OCI-M1 (cell line): ENCODE data around the gene OPTC.
"Not testable (repeated sequence)": the region's sequence is repeated elsewhere in the genome, so short reads cannot be mapped to it uniquely, and the experiment has no call there.

Source experiments
- DNase-seq: peaks from one replicate; lab custom pipeline; 2025; lab: John Stamatoyannopoulos, UW

The OPTC gene

DNA sequence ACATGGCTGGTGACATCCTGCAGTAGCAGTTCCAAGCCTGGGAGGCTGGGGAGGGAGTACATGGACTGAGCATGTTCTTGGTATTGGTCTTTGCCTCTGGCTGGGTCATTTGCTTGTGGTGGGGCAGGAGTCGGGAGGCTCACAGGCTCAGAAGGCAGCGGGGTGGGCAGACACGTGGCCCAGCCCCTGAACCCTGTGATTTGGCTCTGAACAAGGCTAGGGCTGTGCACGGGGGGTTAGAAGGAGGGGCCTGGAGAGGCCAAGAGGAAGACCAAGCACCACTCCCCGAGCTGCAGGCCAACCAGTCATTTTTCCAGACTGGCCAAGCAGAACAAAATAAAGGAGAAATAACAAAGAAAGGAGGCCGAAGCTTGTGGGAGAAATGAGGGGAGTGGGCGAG lies 28.0 kb upstream of the OPTC start:
- DNase-seq, result no peak

DNA sequence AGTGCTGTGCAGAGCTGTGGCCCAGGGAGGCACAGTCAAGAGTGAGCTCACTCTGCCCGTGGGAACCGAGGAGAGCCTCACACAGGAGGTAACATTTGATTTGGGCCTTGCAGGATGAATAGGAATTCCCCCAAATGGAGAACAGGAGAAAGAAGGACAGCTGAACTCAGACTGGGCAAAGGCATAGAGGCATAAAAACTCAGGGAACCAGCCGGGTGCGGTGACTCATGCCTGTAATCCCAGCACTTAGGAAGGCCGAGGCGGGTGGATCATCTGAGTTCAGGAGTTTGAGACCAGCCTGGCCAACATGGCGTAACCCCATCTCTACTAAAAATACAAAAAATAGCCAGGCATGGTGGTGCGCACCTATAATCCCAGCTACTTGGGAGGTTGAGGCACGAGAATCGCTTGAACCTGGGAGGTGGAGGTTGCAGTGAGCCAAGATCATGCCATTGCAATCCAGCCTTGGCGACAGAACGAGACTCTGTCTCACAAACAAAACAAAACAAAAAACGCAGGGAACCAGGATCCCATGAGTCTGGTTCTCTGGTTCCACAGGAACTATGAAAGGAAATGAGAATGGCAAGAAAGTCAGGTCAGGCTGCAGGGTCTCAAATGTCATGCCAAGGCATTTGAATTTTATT lies 26.9 kb upstream of the OPTC start:
- DNase-seq, result not testable (repeated sequence)

DNA sequence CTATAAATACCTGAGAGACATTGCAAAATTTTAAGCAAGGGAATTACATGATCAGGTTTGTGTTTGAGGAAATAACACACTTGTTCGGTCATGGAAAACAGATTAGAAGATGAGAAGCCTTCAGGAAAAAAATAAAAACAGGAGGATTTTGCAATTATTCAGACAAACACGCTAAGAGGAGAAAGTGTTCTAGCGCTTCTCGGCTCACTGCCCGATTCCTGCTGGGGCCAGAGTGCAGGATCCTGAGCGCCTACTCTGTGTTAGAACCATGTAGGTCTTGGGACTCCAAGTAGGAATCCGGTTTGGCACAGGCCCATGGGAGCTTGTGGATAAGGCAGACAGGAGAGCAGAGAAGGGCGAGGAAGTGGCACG lies 26.4 kb upstream of the OPTC start:
- no peak for DNase-seq

DNA sequence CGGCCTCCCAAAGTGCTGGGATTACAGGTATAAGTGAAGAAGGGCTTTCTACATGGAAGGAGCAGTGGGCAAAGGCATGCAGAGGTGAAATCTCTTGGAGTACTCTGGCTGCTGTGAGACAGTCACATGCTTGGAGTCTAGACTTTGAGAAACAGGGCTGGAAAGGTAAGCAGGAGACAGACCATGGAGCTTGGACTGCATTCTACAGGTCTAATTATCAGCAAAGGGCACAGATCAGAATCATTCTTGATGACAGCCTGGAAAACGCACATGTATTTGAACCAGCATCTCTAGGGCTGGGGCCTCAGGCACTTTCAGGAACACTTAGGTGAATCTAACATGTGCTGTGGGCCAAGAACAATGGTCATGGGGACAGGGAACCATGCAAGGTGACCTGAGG lies 25.6 kb upstream of the OPTC start:
- DNase-seq, result no peak

DNA sequence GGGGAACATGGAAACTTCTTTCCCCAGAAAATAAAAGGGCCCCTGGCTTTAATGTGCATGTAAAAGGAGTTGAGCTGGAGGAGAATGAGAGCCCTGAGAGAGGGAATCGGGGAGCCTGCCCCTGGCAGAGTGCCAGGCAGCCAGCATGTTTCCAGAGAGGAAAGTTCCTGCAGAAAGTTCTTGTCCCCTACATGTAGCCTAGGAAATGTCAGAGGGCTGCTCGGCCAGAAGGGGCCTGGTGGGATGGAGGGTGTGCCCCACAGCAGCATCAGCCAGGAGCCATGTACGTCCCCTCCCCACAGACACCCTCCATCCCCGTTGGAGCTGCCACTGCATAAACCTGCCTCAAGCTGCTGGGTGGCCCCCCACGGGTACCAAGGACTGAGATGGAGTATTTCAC lies 23.7 kb upstream of the OPTC start:
- DNase-seq, result no peak

DNA sequence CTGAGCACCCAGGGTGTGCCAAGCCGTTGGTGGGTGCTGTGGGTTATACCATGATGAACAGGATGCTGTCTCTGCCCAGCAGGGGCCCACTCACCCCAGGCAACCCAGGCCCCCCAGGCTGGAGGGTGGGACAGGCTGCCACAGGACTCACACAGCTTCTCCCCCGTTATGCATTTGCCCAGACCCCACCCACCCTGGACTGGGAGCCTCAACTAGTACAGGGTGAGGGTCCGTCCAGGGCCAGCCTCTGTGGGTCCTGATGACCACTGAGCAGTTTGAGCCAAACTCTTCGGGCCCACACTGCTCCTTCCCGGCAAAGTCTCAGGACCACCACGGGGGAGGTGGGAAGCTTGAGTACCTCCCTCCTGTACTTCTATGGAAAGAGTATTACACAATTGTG lies 22.1 kb upstream of the OPTC start:
- no peak for DNase-seq

DNA sequence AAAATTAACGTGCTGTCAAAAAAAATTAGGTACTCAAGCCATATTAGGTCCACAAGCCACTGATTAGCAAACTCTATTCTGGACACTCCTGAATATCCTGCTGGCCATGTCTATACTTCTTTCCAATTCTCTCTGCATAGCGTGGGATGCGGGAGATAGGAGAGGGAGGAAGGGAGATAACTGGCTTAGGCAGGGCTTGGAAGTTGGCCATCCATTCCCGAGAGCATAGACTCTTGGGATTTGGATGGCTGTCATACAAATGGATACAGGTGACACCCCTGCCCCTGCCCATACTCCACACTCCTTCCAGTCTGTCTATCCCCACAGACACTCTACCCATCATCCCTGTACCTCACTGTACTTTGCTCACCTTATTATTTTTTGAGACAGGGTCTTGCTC lies 20.7 kb upstream of the OPTC start:
- no peak for DNase-seq

DNA sequence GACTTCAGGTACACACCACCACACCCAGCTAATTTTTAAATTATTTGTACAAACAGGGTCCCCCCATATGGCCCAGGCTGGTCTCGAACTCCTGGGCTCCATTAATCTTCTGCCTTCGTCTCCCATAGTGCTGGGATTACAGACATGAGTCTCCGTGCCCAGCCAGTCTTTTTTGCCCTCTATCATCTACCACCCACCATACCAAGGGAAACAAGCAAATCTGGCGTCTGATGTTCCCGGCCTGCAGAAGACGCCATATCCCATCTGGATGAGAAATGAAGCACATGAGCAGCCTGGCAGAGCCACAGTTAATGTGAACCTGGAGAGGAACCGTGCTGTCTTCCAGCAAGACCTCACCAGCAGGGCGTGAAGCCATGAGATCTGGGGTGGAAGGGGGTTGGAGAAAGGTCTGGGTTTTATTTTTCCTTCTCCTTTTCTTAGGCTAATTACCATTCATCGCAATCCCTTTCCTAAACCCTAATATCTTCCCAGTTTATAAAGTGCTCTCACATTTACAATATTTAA lies 20.1 kb upstream of the OPTC start:
- DNase-seq, result no peak

DNA sequence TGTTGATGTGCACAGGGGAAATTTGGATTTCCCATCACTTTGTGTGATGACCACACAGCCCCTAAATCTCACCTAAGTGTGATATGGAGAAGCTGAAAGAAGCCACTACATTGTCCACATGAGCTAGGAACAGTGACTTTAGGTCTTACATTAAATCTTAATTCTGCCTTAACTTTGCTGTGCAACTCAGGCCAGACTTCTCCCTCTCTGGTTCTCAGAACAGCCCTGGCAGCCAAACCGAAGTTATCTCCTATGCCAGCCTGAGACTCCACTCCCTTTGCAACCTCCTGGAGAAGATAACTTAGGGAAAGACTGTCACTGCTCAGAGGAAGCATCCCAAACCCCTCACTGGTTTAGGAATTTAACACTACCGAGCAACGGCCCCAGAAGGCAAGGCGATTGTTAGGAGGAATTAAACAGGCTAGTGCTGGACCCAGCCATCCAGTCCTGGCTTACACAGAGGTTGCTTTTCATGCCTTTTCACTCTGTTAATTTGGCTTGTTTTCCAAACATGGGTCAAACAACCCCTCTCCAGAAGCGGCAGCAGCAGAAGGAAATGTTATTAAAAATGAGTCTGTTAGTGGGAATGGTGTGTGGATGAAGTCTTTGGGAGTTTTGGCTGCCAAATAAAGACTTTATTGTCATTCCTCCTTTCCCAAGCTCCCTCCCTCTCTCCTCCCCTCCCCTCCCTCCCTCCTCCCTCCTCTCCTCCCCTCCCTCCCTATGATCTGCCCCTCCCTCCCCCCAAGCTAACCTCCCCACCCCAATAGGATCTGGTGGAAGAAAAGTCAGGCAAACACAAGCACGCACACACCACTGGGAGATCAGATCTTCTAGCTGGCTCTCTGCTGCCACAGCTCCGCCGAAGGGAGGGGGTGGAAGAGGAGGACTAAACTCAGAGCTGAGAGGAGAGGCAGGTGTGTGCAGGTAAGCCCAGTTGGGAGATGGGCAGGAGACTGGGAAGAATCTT lies 18.7 kb upstream of the OPTC start, which contains the start of gene PRELP:
TSS of gene PRELP (plus strand) at position 795 of the 970 bp plus-strand sequence. CDS start 7,379 bp downstream, outside the sequence.
- no peak for DNase-seq

DNA sequence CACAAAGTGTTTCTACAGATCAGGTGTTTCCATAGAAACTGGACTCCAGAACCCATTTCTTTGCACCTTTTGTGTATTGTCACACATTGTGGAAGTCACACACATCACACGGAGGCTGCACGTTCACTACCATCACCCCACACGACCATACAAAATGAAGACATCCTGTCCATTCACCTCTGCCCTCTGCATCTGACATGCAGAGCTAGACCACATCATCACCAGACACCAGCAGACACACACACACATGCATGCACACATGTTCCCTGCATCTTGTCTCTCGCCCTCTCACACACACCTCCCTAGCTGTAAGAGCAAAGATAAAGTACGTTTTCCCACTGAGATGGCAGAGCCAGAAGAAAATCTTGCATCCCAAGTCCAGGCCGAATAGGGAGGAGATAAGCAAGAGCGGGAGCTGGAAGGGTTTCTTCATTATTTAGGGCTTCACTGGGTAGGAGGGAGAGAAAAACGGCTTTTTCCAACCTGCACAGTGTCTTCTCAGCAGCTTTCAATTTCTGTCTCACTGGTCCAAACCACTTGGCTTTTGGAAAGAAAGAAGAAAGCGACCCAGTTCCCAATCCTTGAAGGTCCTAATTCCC lies 17.6 kb upstream of the OPTC start:
- DNase-seq, result no peak

DNA sequence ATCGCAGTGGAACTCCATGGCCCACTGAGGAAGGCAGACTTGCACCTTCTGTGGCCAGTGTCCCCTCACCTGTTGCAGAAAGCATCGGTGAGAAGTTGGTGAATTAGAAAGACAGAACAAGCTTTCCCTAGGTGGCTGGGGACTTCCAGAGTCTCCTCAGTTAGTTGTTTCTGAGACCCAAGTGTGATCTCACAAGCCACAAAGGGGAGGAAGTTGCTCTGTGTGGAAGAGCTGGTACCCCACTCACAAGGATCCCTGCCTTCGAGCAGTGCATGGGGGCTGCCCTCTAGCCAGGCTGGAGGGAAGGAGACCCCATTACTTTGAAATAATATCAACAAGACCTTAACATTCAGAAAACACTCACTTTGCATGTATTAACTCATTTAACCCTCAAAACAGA lies 16.2 kb upstream of the OPTC start:
- no peak for DNase-seq

DNA sequence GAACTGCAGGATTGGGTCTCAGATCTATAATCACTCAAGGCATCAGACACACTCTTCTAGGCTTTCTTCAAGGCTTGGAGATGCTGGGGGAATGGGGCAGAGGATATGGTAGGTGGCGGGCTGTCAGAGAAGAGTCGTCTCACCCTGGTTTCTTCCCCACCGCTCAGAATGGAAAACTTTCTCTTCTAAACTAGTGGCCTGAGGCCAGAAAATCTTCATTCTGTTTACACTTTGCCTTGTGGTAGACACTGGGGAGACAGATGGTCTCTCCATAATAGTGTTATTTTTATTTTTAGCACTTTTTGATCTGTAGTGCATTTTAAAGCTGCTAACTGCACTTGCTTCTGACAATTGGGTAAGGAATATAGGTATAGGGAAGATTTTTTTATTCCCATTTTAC lies 15.7 kb upstream of the OPTC start:
- no peak for DNase-seq

DNA sequence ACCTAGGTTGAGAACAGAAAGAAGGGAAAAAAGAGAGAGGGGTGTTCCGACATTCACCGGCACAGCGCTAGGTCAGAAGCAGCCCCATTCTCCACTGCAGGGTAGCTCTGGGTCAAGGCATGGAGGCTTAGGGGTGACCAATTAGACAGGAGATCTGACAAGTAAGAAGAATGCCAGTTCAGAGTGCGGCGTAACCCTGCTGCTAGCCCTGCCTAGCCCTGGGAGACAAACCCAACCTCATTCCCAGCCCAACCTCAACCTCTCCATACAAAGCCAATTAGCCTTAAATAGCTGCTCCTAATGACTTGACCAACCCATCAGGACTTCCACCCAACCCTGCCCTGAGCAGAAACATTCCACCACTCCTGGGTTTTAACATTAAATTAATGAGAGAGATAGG lies 15.0 kb upstream of the OPTC start:
- no peak for DNase-seq

DNA sequence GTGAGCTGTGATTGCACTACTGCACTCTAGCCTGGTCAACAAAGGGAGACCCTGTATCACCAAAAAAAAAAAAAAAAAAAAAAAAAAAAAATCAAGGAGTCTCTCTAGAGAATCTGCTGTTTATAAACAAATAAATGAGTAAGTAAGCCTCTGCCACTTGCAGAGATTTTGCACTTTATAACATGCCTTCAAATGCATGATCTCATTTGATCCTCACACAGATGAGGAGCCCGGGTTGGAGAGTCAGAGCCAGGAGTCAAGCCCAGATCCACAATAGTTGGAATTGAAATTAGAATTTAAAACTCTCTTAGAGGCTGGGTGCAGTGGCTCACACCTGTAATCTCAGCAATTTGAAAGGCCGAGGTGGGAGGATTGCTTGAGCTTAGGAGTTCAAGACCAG lies 14.3 kb upstream of the OPTC start:
- no peak for DNase-seq

DNA sequence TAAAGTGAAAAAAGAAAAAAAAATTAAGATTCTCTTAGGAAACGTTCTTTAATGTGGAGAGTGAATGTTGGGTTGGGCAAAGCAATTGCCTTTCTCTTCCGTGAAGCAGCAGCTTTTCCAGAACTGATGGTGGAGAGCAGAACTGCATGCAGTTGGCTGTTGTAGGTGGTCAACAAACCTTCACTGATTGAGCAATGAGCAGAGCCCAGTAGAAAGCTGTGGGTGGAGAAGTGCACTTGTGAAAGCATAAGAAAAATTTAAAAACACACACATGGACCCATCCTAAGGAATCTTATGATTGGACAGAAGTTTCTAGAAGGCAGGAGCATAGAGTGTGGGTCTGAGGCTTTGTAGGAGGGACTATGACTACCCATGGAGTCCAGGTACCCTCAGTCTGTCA lies 13.9 kb upstream of the OPTC start:
- no peak for DNase-seq

DNA sequence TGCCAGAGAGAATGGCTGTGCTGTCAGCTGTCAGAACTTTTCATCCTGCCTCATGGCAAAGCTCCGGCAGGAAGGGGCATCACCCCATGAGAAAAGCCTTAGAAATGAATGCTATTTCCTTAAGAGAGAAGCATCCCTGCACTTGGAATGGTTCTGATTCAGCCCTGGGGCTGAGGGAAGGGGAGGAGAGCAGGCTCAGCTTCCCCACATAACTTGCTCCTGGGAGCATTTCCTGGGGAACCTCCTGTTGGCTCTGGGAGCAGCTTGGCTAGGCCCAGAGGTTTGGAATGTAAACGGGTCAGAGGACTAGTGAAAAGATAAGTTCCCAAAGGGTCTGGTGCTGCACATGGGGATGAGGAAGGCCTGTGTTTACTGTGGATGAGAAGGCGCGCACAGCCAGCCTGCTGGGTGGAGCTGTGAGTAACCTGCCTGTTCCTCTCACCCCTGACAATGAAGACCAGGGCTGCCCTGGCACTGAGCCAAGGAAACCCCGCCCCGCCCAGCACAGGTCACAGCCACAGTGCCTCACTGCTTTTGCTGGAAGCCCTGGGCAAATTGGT lies 13.3 kb upstream of the OPTC start:
- peak; percentile 28 for DNase-seq

DNA sequence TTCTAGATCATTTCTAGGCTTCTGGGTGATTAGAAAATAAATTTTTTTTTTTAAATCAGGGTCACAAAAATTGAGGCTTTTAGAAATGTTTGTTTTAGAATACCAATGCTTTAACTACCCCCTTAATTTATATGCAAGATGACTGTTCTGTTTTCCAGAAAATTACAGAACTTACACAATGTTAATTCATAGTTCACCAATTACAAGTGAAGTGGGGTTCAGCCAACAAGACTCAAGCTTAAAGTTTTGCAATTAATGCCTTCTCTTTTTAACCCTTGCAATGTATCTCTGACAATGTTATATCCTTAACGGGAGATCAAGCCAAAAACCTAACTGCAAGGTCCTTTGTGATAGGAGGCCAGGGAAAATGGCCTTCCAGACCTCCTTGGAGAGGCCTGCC lies 12.8 kb upstream of the OPTC start:
- no peak for DNase-seq

DNA sequence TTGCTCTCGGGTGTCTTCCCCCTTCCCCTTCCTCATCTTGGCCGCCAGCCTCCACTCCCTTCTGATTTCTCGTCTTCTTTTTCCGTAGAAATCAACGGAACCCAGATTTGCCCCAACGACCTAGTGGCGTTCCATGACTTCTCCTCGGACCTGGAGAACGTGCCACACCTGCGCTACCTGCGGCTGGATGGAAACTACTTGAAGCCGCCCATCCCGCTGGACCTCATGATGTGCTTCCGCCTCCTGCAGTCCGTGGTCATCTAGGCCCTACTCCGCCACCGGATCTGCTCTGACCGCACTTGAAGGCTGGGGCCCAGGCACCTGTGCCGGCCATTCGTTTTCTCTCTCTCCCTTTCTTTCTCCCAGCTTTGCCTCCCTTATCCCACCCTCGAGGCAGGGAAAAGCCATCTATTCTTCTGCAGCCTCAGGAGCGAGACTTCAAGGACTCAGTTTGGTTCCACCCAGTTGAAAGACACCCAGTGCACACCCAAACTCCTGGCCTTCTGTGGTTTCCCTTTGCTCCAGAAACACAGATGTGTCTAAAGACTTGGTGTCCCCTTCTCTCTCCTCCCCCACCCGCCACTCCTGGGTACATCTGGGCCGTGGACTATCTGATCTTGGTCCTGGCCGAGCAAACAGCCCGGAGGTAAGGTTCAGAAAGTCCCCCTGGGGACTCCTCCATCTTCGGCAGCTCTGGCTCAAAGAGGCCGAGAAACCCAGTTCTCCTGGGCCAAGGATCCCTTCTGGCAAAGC lies 7.2 kb upstream of the OPTC start:
- DNase-seq, result no peak

DNA sequence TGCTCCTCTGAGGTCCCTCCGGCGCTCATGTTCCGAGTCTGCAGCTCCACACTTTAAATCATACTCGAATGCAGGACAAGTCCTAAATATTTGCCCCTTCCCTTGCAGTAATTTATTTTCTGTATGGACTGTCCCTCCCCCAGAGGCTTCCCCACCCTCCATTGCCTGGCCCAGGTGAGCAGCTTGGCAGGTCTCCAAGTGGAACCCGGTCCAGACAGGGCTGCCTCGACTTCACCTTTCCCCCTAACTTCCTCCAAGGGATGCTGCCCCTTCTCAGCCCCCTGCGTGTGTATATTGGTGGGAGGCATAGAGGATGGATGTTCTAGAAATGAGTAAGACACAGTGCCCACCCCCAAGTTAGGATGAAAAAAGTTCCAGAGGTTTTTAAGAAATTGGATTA lies 5.4 kb upstream of the OPTC start:
- no peak for DNase-seq

DNA sequence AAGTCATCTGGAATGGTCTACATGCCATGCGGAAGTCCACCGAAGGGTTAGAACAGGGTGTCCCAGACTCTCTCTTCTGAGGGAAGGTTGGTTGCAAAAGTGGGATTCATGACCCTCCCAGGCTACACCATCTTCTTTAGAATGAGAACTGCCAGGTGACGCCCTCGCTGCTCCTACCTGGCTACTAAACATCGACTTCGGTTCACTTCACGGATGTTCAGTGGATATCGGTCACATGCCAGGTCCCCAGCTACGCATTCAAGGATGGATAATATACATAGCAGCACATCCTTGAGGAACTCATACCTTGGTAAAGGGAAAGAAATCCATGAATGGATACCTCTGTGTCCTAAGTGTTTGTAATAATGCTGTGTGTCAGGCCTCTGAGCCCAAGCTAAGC lies 3.3 kb upstream of the OPTC start:
- DNase-seq, result no peak

DNA sequence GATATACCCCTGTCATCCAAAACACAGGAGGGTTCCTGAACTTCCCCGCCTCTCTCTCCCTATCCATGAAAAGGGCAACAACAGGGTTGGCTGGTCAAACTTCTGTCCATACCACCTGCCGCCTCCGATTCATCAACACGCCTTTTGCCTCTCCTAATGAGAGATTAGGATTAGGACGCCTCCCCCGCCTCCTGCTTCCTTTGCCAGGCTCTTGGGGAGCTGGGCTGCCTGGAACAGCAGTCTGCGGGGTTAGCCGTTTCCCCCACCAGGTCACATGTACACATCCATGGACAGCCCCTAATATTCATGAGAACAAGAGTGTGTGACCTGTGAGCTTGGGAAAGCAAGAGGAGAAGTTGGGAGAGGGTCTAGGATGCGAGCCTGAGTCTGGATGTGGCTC lies 2.3 kb upstream of the OPTC start:
- no peak for DNase-seq
